ENCODE results near the gene CPED1. TPM values are rescaled to one million over a fixed set of nuclear protein-coding genes. Genes with fewer than 3 reads are reported as not detected.

Gene CPED1
- total RNA-seq, 4 donors from 2014 or later: 4.4 to 20.2 (median 14.0) TPM

- TF ChIP-seq EP300 (IDR thresholded peaks at IDR 0.05; ENCODE audit: low read depth) (no peak), POLR2A (IDR thresholded peaks at IDR 0.05) (no peak), POLR2AphosphoS5 (IDR thresholded peaks at IDR 0.05) (no peak)
- TF ChIP-seq, protein P1, sequence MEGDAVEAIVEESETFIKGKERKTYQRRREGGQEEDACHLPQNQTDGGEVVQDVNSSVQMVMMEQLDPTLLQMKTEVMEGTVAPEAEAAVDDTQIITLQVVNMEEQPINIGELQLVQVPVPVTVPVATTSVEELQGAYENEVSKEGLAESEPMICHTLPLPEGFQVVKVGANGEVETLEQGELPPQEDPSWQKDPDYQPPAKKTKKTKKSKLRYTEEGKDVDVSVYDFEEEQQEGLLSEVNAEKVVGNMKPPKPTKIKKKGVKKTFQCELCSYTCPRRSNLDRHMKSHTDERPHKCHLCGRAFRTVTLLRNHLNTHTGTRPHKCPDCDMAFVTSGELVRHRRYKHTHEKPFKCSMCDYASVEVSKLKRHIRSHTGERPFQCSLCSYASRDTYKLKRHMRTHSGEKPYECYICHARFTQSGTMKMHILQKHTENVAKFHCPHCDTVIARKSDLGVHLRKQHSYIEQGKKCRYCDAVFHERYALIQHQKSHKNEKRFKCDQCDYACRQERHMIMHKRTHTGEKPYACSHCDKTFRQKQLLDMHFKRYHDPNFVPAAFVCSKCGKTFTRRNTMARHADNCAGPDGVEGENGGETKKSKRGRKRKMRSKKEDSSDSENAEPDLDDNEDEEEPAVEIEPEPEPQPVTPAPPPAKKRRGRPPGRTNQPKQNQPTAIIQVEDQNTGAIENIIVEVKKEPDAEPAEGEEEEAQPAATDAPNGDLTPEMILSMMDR (IDR thresholded peaks at IDR 0.05): no peak
- in situ Hi-C loops (cut with MboI; ENCODE audit: low pct_ligation_motif_present in 1 of 4, low pct_unique_long_range_greater_than_20kb in 1 of 4, low sequenced_read_pairs in 3 of 4): no loop called here
- DNase-seq: no peak
- WGBS, 2 donors (ENCODE audit: low coverage in 1 of 2): 83 to 86% methylated on average over 1 of the region's 1 CpG
- Histone ChIP-seq H3K4me1 (no peaks in the 10 kb centered on the region), H3K36me3 (no peaks in the 10 kb centered on the region), H3K4me3 (no peak overlapping the region), H3K27me3 (no peaks in the 10 kb centered on the region), H3K27ac (no peak overlapping the region), H3K9me3 (no peaks in the 10 kb centered on the region)
- intact Hi-C loops (cut with DNase I; ENCODE audit: low total_unique reads): no loop called here
Observed at GRCh38 chr7:121172484-121172883, 184.0 kb downstream of the CPED1 start.

GRCh38 chr7:121175826-121176225 is 187.3 kb downstream of the CPED1 start:
- H3K27ac ChIP-seq: no peak overlapping the region
- intact Hi-C loops (cut with DNase I; ENCODE audit: low total_unique reads) (no loop called here), in situ Hi-C loops (cut with MboI; ENCODE audit: low pct_ligation_motif_present in 1 of 4, low pct_unique_long_range_greater_than_20kb in 1 of 4, low sequenced_read_pairs in 3 of 4) (no loop called here)
- no peaks in the 10 kb centered on the region for H3K4me1 ChIP-seq
- H3K9me3 ChIP-seq: no peaks in the 10 kb centered on the region
- DNase-seq: no peak
- H3K27me3 ChIP-seq: no peaks in the 10 kb centered on the region
- 73 to 78% methylated on average over 4 to 5 of the region's 5 CpGs for WGBS, 2 donors (ENCODE audit: low coverage in 1 of 2)
- TF ChIP-seq POLR2AphosphoS5 (IDR thresholded peaks at IDR 0.05) (no peak), EP300 (IDR thresholded peaks at IDR 0.05; ENCODE audit: low read depth) (no peak), POLR2A (IDR thresholded peaks at IDR 0.05) (no peak)
- TF ChIP-seq, protein P1 (IDR thresholded peaks at IDR 0.05): no peak
- H3K36me3 ChIP-seq: no peaks in the 10 kb centered on the region
- no peak overlapping the region for H3K4me3 ChIP-seq

DNA sequence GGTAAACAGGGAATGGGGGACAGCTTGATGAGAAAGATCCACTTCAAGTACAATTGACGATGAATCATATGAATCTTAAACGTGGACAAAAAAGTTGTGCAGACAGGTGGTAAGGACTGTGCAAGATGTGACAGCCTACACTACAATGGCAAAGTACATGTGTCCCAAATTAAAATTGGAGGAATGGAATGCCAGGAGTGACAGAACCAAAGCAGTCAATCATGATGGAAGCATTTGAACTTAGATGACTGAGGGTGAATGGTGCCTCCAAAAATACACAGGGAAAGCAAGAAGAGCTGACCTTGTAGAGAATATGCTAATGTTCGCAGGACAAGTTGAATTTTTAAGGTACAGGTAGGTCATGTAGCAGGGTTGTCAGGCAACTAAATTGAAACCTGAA is 189.9 kb downstream of the CPED1 start:
- Histone ChIP-seq H3K4me1 (no peaks in the 10 kb centered on the region), H3K36me3 (no peaks in the 10 kb centered on the region), H3K27me3 (no peaks in the 10 kb centered on the region), H3K9me3 (no peaks in the 10 kb centered on the region), H3K27ac (no peak overlapping the region), H3K4me3 (no peak overlapping the region)
- TF ChIP-seq POLR2AphosphoS5 (IDR thresholded peaks at IDR 0.05) (no peak), EP300 (IDR thresholded peaks at IDR 0.05; ENCODE audit: low read depth) (no peak), POLR2A (IDR thresholded peaks at IDR 0.05) (no peak)
- TF ChIP-seq, protein P1 (IDR thresholded peaks at IDR 0.05): no peak
- DNase-seq: no peak
- intact Hi-C loops (cut with DNase I; ENCODE audit: low total_unique reads) (no loop called here), in situ Hi-C loops (cut with MboI; ENCODE audit: low pct_ligation_motif_present in 1 of 4, low pct_unique_long_range_greater_than_20kb in 1 of 4, low sequenced_read_pairs in 3 of 4) (no loop called here)
- WGBS, 2 donors (ENCODE audit: low coverage in 1 of 2): 89 to 93% methylated on average over 3 of the region's 3 CpGs

GRCh38 chr7:121178869-121179497 is 190.5 kb downstream of the CPED1 start:
- WGBS, 2 donors (ENCODE audit: low coverage in 1 of 2): 60 to 65% methylated on average over 2 of the region's 2 CpGs
- no peak overlapping the region for H3K27ac ChIP-seq
- TF ChIP-seq, protein P1 (IDR thresholded peaks at IDR 0.05): no peak
- TF ChIP-seq POLR2AphosphoS5 (IDR thresholded peaks at IDR 0.05) (no peak), EP300 (IDR thresholded peaks at IDR 0.05; ENCODE audit: low read depth) (no peak), POLR2A (IDR thresholded peaks at IDR 0.05) (no peak)

More at GRCh38 chr7:121178869-121179497, 190.5 kb downstream of the CPED1 start:
- in situ Hi-C loops (cut with MboI; ENCODE audit: low pct_ligation_motif_present in 1 of 4, low pct_unique_long_range_greater_than_20kb in 1 of 4, low sequenced_read_pairs in 3 of 4): no loop called here
- intact Hi-C loops (cut with DNase I; ENCODE audit: low total_unique reads): no loop called here
- no peak for DNase-seq
- Histone ChIP-seq H3K36me3 (no peaks in the 10 kb centered on the region), H3K4me1 (no peaks in the 10 kb centered on the region), H3K4me3 (no peak overlapping the region), H3K27me3 (no peaks in the 10 kb centered on the region), H3K9me3 (no peaks in the 10 kb centered on the region)

Data from transverse colon (tissue), 4 donors.